Omental fat pad (tissue), 4 donors: ENCODE measurements around the gene ERI3. TPM values are rescaled to one million over a fixed set of nuclear protein-coding genes. Genes with fewer than 3 reads are reported as not detected.

Source experiments
- ATAC-seq: fragments of 150-250 bp; one replicate; pipeline ENCODE4 v1.9.1; 2016; ENCODE audit warnings: mild to moderate bottlenecking, moderate library complexity; ENCODE audit not compliant: low FRiP score
- DNase-seq: peaks from one replicate; pipeline ENCODE4 v3.0.0-alpha.2; 2019; ENCODE audit warnings: low spot score
- CTCF ChIP-seq, 3 donors: fragments of 450-650 bp; IDR thresholded peaks; one replicate each; pipeline ENCODE4 v1.5.1; 2016 to 2017; ENCODE audit warnings: antibody characterized with exemption in 3 of 3, mild to moderate bottlenecking in 3 of 3, moderate library complexity in 2 of 3
- total RNA-seq, 4 donors: library from RNA; depleted of rRNA; stranded (reverse); fragments of >200 nt; gene quantifications; one replicate each; pipeline ENCODE4 v1.1.0, GENCODE V29; 2016

Gene ERI3
- total RNA-seq, 4 donors from 2014 or later, result 27.6 to 36.3 (median 31.2) TPM

DNA sequence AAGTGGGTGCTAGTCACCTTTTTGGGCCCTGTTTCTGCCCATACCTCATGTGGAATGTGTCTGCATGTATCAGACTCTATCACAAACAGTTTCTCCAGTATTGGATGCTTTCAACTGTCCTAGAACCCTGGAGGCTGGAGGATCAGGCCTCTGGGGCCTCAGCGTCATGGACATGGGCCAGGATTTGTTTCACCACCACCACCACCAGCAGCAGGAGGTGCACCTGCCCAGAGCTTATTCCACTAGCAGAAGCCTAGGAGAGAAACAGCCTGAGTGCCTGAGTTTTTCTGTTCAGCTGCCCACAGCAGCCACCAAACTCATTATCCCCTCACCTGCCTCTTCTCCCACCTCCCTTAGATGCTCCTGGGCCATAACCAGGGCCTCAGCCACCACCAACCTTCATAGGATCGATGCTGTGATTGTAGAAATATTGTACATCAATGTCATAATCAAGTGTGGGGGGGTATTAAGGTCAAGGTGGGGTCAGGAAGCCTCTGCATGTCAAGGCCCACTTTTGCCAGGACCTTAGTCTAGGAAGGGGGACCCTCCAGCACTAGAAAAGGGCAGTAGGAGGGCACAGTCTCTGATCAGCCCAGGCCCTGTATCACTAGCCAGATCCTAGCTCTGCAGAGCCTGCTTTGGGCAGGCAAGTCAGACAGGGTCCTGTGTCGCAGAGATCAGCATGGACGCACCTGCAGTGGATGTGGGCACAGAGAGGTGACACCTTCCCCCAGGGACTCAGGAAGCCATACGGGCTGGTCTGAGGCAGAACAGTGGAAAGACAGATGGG lies 132.5 kb downstream of the ERI3 start:
- ATAC-seq (no peak), DNase-seq (no peak)
- TF ChIP-seq CTCF (IDR thresholded peaks at IDR 0.05), result no peak

DNA sequence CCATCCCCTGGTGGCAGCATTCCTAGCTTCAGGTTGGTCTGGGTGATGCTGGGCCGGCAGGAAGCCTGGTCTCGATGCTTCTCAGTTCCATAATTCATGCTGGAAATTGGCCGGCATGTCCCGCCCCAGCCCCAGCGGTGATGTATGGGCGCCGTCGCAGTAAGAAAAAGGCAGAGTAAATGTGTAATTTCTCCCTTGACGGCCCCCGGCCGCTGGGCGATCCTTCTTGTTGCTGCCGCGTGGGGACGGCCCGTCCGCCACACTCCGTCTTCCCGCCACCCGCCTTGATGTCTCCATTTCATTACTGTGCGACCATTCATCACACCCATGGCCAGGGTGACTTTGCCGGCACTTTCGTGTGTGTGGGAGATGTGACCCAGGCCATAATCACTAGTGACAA lies 133.3 kb downstream of the ERI3 start:
- no peak for ATAC-seq
- DNase-seq, result no peak
- TF ChIP-seq CTCF (IDR thresholded peaks at IDR 0.05), result no peak

DNA sequence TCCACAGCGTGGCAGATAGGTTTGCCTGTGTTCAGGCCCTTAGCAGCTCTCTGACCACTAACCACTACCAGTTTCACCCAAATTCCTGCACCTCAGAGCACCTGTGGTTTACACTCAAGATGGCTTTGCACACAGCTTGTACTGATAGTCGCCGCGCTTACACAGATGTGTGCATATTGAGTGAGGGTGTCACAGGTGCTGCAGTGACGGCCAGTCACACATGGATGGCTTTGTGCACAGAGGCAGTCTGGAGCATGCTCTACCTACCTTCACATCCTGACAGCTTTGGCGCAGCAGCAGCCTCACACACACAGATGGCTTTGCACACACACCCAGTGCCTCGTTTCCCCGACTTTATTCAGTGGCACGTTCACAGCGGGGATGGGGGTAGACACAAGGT lies 134.3 kb downstream of the ERI3 start:
- ATAC-seq, result no peak
- DNase-seq, result no peak
- no peak for TF ChIP-seq CTCF (IDR thresholded peaks at IDR 0.05)

GRCh38 chr1:44220001-44220751 lies 134.9 kb downstream of the ERI3 start:
- no peak for ATAC-seq
- no peak for TF ChIP-seq CTCF (IDR thresholded peaks at IDR 0.05)
- DNase-seq, result no peak

DNA sequence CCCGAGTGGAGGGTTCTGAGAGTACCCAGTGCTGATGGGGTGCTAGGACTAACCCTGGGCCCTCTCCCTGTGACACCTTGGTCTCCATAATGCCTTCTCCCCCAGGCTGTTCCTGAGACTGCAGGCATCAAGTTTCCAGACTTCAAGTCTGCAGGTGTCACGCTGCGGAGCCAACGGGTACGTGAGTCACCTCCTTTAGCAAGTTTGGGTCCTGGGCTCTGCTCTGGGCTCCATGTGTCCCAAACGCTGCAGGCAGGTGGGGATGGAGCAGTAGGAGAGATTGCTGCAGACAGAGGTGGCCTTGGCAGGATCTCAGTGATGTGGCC lies 135.8 kb downstream of the ERI3 start:
- DNase-seq (no peak), ATAC-seq (no peak)
- no peak for TF ChIP-seq CTCF (IDR thresholded peaks at IDR 0.05)

- TF ChIP-seq CTCF (IDR thresholded peaks at IDR 0.05), result no peak
- ATAC-seq (no peak), DNase-seq (no peak)
Observed at GRCh38 chr1:44218503-44219300, 136.4 kb downstream of the ERI3 start.
